SU-DHL-6 (cell line): ENCODE results near the gene ATP8A2.

Experiments used
- H2AFZ ChIP-seq: fragments of 200-600 bp; sonication (generic); 2 replicates; pipeline ENCODE4 v1.6.1; 2014; ENCODE audit warnings: low read depth, mild to moderate bottlenecking, moderate library complexity, mixed read lengths, antibody characterized with exemption, low read length; ENCODE audit not compliant: severe bottlenecking
- H3F3A ChIP-seq: fragments of 200-600 bp; shearing (Covaris generic); 2 replicates; pipeline ENCODE4 v1.6.0; 2016; ENCODE audit warnings: antibody characterized with exemption, mild to moderate bottlenecking; ENCODE audit not compliant: insufficient read depth
- H3K27ac ChIP-seq: fragments of 200-600 bp; sonication (generic); 2 replicates; pipeline ENCODE4 v1.5.1; 2016; ENCODE audit warnings: low read depth, mild to moderate bottlenecking, low read length, moderate library complexity, mixed read lengths
- H3K27me3 ChIP-seq: fragments of 200-600 bp; sonication (generic), shearing (Covaris generic); 2 replicates; pipeline ENCODE4 v1.6.0; 2014; ENCODE audit warnings: mild to moderate bottlenecking, low read length
- H3K36me3 ChIP-seq: fragments of 200-600 bp; sonication (generic); 2 replicates; pipeline ENCODE4 v1.6.1; 2014; ENCODE audit warnings: mild to moderate bottlenecking, low read length, mixed read lengths
- H3K4me2 ChIP-seq: fragments of 300-600, 200-600 bp; shearing (Covaris generic), sonication (generic); 2 replicates; pipeline ENCODE4 v1.6.0; 2014; ENCODE audit warnings: low read length, low read depth, mild to moderate bottlenecking; ENCODE audit not compliant: poor library complexity, severe bottlenecking
- H3K4me3 ChIP-seq: fragments of 200-600 bp; sonication (generic); 2 replicates; pipeline ENCODE4 v1.5.1; 2014; ENCODE audit warnings: antibody characterized with exemption, low read length, mild to moderate bottlenecking, mixed read lengths; ENCODE audit not compliant: insufficient read depth, poor library complexity, severe bottlenecking
- H3K79me2 ChIP-seq: fragments of 200-600 bp; sonication (generic); 2 replicates; pipeline ENCODE4 v1.6.1; 2014; ENCODE audit warnings: mild to moderate bottlenecking, low read length, moderate library complexity; ENCODE audit not compliant: insufficient read depth
- H3K9ac ChIP-seq: fragments of 200-600 bp; sonication (generic); 2 replicates; pipeline ENCODE4 v1.7.0; 2014; ENCODE audit warnings: mild to moderate bottlenecking, low read length
- H3K9me2 ChIP-seq: fragments of 200-600 bp; sonication (generic); replicated peaks from 2 replicates; pipeline ENCODE4 v1.6.1; 2014; ENCODE audit warnings: low read length; ENCODE audit not compliant: insufficient read depth
- H3K9me3 ChIP-seq: fragments of 200-600 bp; sonication (generic); 2 replicates; pipeline ENCODE4 v1.6.1; 2014; ENCODE audit warnings: low read length, mixed read lengths; ENCODE audit not compliant: insufficient read depth
- H4K20me1 ChIP-seq: fragments of 200-600 bp; sonication (generic); 2 replicates; pipeline ENCODE4 v1.6.1; 2014; ENCODE audit warnings: low read depth, mild to moderate bottlenecking, antibody characterized with exemption, low read length, moderate library complexity, mixed read lengths
- EZH2phosphoT487 ChIP-seq: fragments of 200-600 bp; sonication (generic), shearing (Covaris generic); conservative IDR thresholded peaks from 2 replicates; pipeline ENCODE4 v1.6.1; 2018; ENCODE audit warnings: mild to moderate bottlenecking, antibody characterized with exemption, low read length, moderate library complexity, mixed read lengths
- TF ChIP-seq, protein P1 (sequence below): fragments of 200-600 bp; sonication (generic); IDR thresholded peaks from one replicate; pipeline ENCODE4 v1.5.1; 2017; ENCODE audit warnings: antibody characterized with exemption, mild to moderate bottlenecking, low read length, moderate library complexity; ENCODE audit not compliant: insufficient read depth, poor library complexity, severe bottlenecking

The ATP8A2 gene

DNA sequence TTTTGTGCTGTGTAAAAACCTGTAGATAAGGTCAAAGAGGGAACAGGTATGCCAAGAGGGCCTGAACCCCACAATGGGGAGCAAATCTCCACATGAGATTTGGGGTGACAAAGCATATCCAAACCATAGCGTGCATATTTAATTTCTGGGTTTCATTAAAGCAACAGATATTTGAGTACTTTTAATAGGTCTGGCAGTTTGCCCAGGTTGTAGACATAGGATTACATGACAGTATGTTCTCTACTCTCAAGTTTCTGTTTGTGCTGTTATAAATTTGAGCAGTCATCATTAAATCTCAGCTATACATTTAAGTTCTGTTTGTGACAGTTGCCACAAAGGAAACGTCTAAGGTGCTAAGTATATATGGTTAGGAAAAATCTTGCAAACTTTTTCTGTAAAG lies 236.4 kb downstream of the ATP8A2 start:
- TF ChIP-seq, protein P1, sequence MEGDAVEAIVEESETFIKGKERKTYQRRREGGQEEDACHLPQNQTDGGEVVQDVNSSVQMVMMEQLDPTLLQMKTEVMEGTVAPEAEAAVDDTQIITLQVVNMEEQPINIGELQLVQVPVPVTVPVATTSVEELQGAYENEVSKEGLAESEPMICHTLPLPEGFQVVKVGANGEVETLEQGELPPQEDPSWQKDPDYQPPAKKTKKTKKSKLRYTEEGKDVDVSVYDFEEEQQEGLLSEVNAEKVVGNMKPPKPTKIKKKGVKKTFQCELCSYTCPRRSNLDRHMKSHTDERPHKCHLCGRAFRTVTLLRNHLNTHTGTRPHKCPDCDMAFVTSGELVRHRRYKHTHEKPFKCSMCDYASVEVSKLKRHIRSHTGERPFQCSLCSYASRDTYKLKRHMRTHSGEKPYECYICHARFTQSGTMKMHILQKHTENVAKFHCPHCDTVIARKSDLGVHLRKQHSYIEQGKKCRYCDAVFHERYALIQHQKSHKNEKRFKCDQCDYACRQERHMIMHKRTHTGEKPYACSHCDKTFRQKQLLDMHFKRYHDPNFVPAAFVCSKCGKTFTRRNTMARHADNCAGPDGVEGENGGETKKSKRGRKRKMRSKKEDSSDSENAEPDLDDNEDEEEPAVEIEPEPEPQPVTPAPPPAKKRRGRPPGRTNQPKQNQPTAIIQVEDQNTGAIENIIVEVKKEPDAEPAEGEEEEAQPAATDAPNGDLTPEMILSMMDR = no peak
- TF ChIP-seq EZH2phosphoT487 = no peak
- H3K9ac ChIP-seq = no peak overlapping the region
- H3K9me3 ChIP-seq = no peaks in the 10 kb centered on the region
- no peaks in the 10 kb centered on the region for H4K20me1 ChIP-seq
- no peak overlapping the region for H3K4me2 ChIP-seq
- H3K27ac ChIP-seq = no peak overlapping the region
- no peaks in the 10 kb centered on the region for H3K27me3 ChIP-seq
- no peak overlapping the region for H2AFZ ChIP-seq
- H3K36me3 ChIP-seq = no peaks in the 10 kb centered on the region
- H3K4me3 ChIP-seq = no peak overlapping the region
- no peaks in the 10 kb centered on the region for H3K79me2 ChIP-seq
- H3K9me2 ChIP-seq = no peaks in the 10 kb centered on the region
- no peaks in the 10 kb centered on the region for H3F3A ChIP-seq

DNA sequence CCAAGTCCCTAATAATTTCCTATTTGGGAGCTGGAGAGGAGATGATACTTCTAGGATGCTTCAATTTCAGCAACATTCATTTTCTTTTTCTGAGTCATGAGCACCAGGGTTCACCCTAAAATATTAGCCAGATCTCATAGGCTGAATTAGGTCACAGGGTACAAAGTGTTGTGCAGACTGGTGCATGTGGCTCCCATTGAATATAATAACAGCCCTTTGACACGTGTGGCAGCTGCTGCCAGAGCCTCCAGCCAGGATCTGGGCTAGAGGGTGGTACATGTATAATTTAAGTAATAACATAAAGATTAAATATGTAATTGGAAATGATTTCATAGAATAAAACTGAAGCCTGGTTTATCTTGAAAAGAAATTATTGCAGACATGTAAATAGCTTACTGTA lies 244.9 kb downstream of the ATP8A2 start:
- no peaks in the 10 kb centered on the region for H3K27me3 ChIP-seq
- no peak overlapping the region for H3K4me3 ChIP-seq
- no peak overlapping the region for H3K27ac ChIP-seq
- H3K79me2 ChIP-seq = no peaks in the 10 kb centered on the region
- no peaks in the 10 kb centered on the region for H3K36me3 ChIP-seq
- no peak overlapping the region for H2AFZ ChIP-seq
- no peak overlapping the region for H3K4me2 ChIP-seq
- TF ChIP-seq, protein P1 = no peak
- no peak for TF ChIP-seq EZH2phosphoT487
- H3K9ac ChIP-seq = no peak overlapping the region
- H3K9me2 ChIP-seq = no peaks in the 10 kb centered on the region
- no peaks in the 10 kb centered on the region for H3F3A ChIP-seq
- H4K20me1 ChIP-seq = no peaks in the 10 kb centered on the region
- no peaks in the 10 kb centered on the region for H3K9me3 ChIP-seq

DNA sequence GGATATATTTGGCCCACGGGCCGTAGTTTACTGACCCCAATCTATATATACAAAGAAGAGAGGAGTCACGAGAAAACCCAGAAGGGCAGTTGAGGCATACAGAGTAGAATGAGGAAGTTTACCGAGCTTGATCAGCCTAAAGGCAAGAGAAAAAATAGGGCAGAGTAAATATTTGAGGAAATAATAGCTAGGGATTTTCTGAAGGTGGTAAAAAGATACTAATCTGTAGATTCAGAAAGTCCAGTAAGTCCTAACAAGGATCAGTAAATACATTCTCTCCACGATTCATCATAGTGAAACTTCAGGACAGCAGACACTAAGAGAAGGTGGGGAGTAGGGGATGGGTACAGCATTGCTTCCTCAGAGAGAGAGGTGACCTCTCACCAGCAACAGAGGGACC lies 248.1 kb downstream of the ATP8A2 start:
- Histone ChIP-seq H3K36me3 (no peaks in the 10 kb centered on the region), H3K79me2 (no peaks in the 10 kb centered on the region), H3K9me2 (no peaks in the 10 kb centered on the region), H3F3A (no peaks in the 10 kb centered on the region), H3K9ac (no peak overlapping the region), H3K4me2 (no peak overlapping the region), H4K20me1 (no peaks in the 10 kb centered on the region), H2AFZ (no peak overlapping the region), H3K4me3 (no peak overlapping the region), H3K9me3 (no peaks in the 10 kb centered on the region), H3K27me3 (no peaks in the 10 kb centered on the region), H3K27ac (no peak overlapping the region)
- TF ChIP-seq, protein P1 = no peak

DNA sequence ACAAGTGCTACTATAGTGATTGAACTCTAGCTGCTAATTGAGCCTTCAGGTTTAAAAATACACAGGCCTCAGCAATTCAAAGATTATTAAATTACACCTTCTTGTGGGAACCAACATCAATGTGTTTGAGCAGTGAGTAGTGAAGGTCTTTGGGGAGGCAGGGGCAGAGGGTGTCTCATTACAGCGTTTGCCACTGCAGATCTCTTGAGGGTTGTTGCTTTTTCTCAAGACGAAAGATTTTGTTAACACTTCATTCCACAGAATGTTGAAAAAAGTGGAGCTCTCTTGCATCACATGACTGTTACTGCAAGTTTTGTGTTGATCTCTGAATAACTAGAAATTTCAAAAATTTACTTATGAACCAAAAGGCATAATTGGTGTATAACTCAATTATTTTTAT lies 253.6 kb downstream of the ATP8A2 start:
- Histone ChIP-seq H3K4me2 (no peak overlapping the region), H3K4me3 (no peak overlapping the region), H3F3A (no peaks in the 10 kb centered on the region), H3K36me3 (no peaks in the 10 kb centered on the region), H2AFZ (no peak overlapping the region), H4K20me1 (no peaks in the 10 kb centered on the region), H3K27ac (no peak overlapping the region), H3K9me3 (no peaks in the 10 kb centered on the region), H3K9me2 (no peaks in the 10 kb centered on the region), H3K9ac (no peak overlapping the region), H3K27me3 (no peaks in the 10 kb centered on the region), H3K79me2 (no peaks in the 10 kb centered on the region)
- TF ChIP-seq EZH2phosphoT487 = no peak
- TF ChIP-seq, protein P1 = no peak
